DND-41 (cell line): ENCODE data around the gene SWI5.

ENCODE experiments used
- EZH2 ChIP-seq: IDR thresholded peaks from 3 replicates; pipeline ENCODE4 v1.6.1; 2012; ENCODE audit warnings: borderline replicate concordance, low read depth, mild to moderate bottlenecking, moderate library complexity, low read length, inconsistent platforms; ENCODE audit not compliant: severe bottlenecking
- TF ChIP-seq, protein P1 (sequence below): IDR thresholded peaks from 2 replicates; pipeline ENCODE4 v1.5.1; 2012; ENCODE audit warnings: borderline replicate concordance, low read length, moderate library complexity, mild to moderate bottlenecking; ENCODE audit not compliant: poor library complexity, severe bottlenecking; ENCODE audit errors: extremely low read depth

DNA sequence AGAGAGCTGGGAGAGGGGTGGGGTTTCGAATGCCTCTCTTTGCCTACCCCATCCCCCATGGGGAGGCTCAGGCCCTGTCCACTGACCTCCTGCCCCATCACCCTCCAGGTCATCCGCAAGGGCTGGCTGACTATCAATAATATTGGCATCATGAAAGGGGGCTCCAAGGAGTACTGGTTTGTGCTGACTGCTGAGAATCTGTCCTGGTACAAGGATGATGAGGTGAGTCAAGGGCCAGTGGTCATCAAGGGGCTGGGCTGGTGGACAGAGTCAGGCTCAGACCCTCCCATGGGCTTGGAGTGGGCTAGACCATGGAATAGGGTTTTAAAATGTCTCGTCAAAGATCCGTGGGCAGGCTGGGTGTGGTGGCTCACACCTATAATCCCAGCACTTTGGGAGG lies 34.0 kb upstream of the SWI5 start:
- TF ChIP-seq, protein P1, sequence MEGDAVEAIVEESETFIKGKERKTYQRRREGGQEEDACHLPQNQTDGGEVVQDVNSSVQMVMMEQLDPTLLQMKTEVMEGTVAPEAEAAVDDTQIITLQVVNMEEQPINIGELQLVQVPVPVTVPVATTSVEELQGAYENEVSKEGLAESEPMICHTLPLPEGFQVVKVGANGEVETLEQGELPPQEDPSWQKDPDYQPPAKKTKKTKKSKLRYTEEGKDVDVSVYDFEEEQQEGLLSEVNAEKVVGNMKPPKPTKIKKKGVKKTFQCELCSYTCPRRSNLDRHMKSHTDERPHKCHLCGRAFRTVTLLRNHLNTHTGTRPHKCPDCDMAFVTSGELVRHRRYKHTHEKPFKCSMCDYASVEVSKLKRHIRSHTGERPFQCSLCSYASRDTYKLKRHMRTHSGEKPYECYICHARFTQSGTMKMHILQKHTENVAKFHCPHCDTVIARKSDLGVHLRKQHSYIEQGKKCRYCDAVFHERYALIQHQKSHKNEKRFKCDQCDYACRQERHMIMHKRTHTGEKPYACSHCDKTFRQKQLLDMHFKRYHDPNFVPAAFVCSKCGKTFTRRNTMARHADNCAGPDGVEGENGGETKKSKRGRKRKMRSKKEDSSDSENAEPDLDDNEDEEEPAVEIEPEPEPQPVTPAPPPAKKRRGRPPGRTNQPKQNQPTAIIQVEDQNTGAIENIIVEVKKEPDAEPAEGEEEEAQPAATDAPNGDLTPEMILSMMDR = no peak
- no peak for TF ChIP-seq EZH2
